NCI-H2107 (cell line): ENCODE data around the gene NISCH.
A peak's percentile ranks its signal among the peaks of the same experiment; 100 is the strongest.

ENCODE experiments used
- DNase-seq: peaks from one replicate; lab custom pipeline; 2025; lab: John Stamatoyannopoulos, UW

The NISCH gene

DNA sequence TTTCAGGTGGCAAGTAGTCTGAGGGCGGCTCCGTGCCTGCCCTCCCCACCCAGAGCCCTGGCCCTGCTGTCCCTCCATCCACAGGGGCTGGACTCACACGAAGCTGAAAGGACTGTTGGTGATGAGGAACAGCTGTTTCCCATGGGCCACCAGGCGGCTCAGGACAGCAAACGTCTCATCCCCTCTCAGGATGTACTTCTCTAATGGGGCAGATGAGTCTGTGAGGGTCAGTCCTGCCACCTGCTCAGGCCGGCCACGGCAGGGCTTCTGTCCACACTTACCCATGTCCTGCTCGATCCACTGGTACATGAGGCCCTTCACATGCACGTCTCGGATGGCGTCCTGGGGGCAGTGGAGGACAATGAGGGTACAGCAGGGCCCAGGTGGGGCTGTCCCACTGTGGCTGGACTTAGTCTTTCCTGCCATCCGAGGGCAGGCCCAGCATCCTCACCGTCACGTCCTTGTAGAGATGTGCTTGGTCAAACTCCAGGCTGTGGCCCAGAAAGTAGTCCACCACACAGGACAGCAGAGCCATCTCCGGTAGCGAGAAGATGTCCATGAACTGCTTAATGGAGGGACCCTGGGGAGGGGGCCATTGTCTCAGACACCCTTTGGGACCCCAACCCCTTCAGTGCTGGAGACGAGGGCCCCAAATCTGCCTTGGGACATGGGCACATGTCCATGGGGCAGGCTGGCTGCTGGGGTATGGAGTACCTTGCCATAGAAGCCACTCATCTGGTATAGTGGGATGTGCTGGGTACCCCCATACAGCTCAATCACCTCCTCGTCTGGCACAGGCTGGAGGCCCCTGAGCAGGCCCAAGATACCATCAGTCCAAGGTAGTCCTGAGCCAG, 72.6 kb downstream of the NISCH start:
- no peak for DNase-seq

GRCh38 chr3:52528586-52529375, 73.4 kb downstream of the NISCH start:
- no peak for DNase-seq

DNA sequence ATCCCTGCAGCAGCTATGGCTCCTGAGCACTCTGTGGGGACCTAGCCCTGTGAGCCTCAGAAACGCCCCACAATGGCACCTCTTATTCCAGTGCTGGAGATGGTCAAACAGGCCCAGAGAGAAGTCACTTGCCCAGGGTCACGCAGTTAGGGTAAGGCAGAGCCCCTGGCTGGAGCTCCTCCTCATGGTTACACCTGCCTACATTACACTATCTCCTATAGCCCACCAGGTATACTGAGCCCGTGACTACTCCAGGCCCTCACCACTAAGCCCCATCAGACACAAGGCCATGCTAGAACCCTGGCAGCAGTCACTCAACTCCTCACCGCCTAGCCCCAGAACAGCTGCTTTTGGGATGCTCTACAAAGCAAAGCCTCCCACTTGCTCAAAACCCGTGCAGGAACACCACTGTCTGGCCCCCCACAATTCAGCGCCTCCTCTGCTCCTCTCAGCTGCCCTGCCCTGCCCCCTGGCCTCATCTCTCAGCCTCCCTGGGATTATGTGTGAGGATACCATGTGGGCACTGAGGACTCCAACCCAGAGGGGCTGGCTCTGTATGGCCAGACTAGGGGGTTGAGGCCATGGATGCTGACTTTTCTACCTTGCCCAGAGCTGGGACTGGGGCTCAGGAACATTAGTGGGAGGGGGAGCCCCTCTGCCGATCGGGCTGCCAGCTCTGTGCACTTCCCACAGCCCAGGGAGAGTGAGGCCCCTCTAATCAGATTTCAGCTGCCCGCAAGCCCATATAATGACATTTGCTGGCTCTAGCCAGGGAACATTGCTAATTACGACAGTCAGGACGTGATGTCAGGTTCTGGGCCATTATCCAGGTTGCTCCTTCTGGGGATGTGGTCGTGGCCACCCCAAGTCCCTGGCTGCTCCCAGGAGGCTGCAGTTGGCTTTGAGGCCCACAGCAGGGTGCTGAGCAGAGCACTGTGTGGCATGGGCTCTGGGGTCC, 74.3 kb downstream of the NISCH start:
- no peak for DNase-seq

- no peak for DNase-seq
Measured at GRCh38 chr3:52530918-52531826, 75.8 kb downstream of the NISCH start.

GRCh38 chr3:52531860-52532516, 76.6 kb downstream of the NISCH start:
- no peak for DNase-seq

GRCh38 chr3:52532517-52532837, 77.1 kb downstream of the NISCH start:
- no peak for DNase-seq

DNA sequence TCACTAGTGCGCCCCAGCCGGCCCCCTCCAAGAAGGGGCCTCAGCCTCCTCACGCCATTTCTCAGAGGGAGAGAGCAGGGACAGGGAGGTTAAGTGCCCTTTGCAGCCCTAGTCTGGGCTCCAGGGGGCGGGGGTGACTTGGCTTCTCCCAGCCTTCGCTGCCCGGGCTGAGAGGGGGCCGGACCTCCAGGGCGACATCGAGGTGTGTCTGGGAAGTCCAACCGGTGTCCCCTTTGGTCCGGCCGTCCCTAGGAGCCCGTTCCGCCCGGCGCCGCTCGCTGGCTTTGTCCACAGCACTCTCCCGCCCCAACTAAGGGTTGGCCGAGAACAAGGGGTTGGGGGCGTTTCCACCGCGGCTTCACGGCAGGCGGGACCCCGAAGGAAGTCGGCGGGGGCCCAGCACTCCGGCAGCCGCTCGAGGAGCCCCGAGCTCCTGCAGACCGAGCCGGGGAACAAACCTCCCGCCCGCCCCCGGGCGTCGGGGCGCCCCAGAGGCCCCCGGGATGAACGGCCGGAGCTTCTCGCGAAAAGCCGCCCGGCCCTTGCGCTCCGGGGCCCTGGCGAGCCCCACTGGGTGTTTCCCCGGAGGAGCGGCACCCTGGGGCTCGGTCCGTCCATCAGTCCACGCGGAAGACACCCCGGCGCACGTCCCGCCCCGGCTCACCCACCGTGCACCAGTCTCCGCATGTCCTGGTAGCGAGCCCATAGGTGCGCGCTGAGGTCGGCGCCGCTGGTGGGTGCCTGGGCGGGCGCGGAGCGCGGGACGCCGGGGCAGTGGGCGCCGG, 77.6 kb downstream of the NISCH start:
- no peak for DNase-seq

DNA sequence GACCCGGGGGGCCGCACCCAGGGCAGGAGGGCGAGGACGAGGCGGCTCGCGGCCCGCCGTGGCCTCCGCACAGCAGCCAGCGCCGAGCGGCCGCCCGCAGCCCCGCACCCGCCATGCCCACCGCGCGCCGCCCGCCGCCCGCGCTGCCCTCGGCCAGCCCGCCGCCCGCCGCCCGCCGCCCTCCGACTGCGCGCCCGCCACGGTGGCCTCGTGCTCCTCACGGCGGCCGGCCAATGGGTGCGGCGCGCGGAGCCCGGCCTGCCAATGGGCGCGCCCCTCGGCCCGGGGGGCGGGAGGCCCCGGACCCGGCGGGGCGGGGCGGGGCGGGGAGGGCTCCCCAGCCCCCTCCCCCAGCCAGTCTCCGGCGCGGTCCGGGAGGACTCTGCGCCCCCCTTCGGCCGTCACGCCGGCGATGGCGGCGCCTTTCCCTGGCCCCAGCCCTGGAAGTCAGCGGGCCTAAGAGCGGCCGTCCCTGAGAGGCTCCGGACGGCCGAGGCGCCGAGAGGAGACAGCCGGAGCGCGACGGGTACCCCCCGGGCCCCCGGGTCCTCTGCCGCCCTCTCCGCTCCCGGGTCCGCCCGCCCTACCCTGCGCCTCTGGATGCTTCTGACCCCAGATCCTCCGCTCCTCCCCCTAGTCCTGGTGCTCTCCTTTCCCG, 78.3 kb downstream of the NISCH start, which contains the start of gene NT5DC2:
NT5DC2 (minus strand) TSS at position 235 of the 658 bp plus-strand sequence; CDS start at position 115, 120 bp downstream.
- peak; percentile 58 for DNase-seq

GRCh38 chr3:52534281-52535183, 79.1 kb downstream of the NISCH start:
- no peak for DNase-seq

DNA sequence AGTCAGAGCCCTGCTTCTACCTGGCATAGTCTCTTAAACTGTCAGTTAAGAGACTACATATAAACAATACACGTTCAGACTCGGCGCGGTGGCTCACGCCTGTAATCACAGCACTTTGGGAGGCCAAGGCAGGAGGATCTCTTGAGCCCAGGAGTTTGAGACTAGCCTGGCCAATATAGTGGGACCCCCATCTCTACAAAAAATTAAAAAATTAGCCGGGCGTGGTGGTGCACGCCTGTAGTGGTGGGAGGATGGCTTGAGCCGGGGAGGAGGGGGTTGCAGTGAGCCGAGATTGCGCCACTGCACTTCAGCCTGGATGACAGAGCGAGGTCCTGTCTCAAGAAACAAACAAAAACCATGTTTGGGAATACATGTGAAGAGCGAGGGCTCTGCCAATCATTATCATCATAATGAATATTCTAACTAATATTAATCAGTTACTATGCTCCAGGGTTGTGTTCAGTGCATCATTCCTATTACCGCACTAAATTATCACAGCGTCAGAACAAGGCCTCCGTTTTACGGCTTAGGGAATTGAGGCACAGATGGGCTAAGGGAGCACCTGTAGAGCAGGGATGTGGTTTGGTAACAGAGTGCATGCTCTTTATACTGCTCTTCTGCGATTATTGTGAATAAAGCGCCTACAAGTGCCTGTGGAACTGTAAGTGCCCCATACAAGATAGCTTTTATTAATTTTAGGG, 80.2 kb downstream of the NISCH start:
- no peak for DNase-seq

- no peak for DNase-seq
Measured at GRCh38 chr3:52536112-52536368, 80.6 kb downstream of the NISCH start.

GRCh38 chr3:52536369-52537164, 81.2 kb downstream of the NISCH start, which contains the start of gene UQCC5:
Gene UQCC5 (plus strand): TSS chr3:52536605. CDS start chr3:52536756, 151 bp downstream.
- DNase-seq, result peak; percentile 89

GRCh38 chr3:52537165-52537620, 81.8 kb downstream of the NISCH start:
- no peak for DNase-seq

DNA sequence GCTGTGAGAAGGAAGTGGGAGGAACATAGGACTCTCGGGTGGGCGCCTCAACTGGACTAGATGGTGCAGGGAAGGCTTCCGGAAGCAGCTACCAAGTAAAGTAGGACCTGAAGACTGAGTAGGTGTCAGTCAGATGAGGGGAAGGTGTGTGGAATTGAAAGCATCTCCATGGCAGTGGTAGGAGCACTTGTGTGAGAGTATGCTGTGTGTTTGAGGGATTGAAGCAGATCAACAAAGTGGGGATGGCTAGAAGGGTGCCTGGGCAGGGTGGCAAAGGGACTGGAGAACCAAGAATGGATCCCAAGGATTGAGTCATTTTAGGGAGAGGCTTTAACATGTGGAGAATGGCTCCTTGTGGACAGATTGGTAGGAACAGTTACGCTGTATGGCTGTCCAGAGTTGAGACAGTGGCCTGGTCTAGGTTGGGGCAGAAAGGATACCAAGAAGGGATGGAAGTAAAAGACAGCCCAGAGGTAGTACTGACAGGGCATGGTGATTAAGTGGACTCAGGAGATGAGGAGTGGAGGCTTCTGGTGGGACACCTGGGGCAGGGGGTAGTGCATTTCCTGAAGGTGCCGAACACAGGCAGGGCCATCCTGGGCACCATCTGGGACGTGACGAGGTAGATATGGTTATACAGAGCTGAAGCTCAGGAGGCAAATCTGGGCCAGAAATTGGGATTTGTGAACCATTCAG, 82.5 kb downstream of the NISCH start:
- no peak for DNase-seq

DNA sequence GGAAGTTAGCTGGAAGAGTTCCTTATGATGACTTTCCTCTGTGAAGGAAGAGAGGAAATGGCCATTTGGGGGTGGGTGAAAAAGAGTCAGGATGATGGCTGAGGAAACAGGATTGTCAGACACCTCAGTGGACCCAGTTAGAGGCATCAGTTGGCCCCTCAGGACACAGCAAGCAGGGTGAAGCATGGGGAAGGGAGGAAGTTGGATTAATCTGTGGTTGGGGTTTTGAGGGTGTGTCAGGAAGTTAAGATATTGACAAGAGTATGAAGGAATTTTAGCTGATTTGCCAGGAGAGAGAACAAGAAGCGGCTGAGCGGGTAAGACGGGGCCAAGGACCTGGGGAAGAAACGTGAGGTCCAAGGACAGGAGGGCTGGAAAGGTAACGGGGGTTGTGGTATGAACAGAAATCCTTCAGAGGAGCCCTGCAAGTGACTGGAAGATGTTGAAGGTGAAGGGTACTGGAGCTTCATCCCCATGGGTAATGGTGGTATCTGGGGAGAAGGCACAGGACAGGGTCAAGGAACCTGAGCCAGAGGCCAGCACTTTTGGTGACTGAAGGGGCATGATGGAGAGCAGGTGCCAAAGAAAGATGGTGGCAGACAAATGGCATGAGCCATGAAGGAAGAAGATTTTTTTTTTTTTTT, 83.7 kb downstream of the NISCH start:
- no peak for DNase-seq
